Activated T-cell treated with anti-CD3 and anti-CD28 coated beads, Interleukin-2, amount 50 U/mL, for 1 hour (primary cell): ENCODE data around the gene ALDH9A1.

Source experiments
- DNase-seq: peaks from one replicate; pipeline ENCODE4 v3.0.0-alpha.2; 2020

Gene ALDH9A1

GRCh38 chr1:165616987-165617546 lies 81.3 kb downstream of the ALDH9A1 start:
- no peak for DNase-seq

- DNase-seq = no peak
These were observed 82.2 kb downstream of the ALDH9A1 start for GRCh38 chr1:165616054-165616612.
